CD14-positive monocyte (primary cell): ENCODE measurements around the gene PMPCA. TPM values are rescaled to one million over a fixed set of nuclear protein-coding genes. Genes with fewer than 3 reads are reported as not detected.

Source experiments
- DNase-seq, 3 donors: peaks; one replicate each; pipeline ENCODE4 v3.0.0-alpha.2; 2011 to 2022
- H2AFZ ChIP-seq: 2 replicates; pipeline ENCODE4 v1.6.0; 2012; ENCODE audit warnings: mild to moderate bottlenecking, low read depth, low read length, inconsistent platforms; ENCODE audit not compliant: insufficient read depth, poor library complexity, severe bottlenecking
- H3K27ac ChIP-seq, 2 donors: 1 replicate in 1 of 2; 2 replicates in 1 of 2; pipeline ENCODE4 v1.5.1; 2012 to 2013; ENCODE audit warnings: low read length in 2 of 2, control low read depth in 1 of 2, inconsistent platforms in 1 of 2, low read depth in 1 of 2, mild to moderate bottlenecking in 1 of 2
- H3K27me3 ChIP-seq, 2 donors: one replicate each; pipeline versions ENCODE4 v1.6.0 to v1.6.1; 2011 to 2013; ENCODE audit warnings: low read length in 2 of 2; ENCODE audit not compliant: control insufficient read depth in 2 of 2, insufficient read depth in 2 of 2
- H3K36me3 ChIP-seq, 2 donors: replicated peaks in 1 of 2; 1 replicate in 1 of 2; 2 replicates in 1 of 2; pipeline versions ENCODE4 v1.5.1 to v1.6.1; 2012 to 2013; ENCODE audit warnings: low read length in 2 of 2, control low read depth in 1 of 2, inconsistent platforms in 1 of 2, mild to moderate bottlenecking in 1 of 2; ENCODE audit not compliant: insufficient read depth in 2 of 2, control insufficient read depth in 1 of 2
- H3K4me1 ChIP-seq, 2 donors: 1 replicate in 1 of 2; 2 replicates in 1 of 2; pipeline versions ENCODE4 v1.5.1 to v1.6.1; 2012 to 2013; ENCODE audit warnings: low read length in 2 of 2, control low read depth in 1 of 2, inconsistent platforms in 1 of 2, mild to moderate bottlenecking in 1 of 2, moderate library complexity in 1 of 2; ENCODE audit not compliant: insufficient read depth in 2 of 2, control insufficient read depth in 1 of 2
- H3K4me2 ChIP-seq: replicated peaks from 2 replicates; pipeline ENCODE3; 2012; ENCODE audit warnings: low read length, moderate library complexity, mild to moderate bottlenecking; ENCODE audit not compliant: poor library complexity, severe bottlenecking; ENCODE audit errors: extremely low read depth
- H3K4me3 ChIP-seq, 3 experiments: fragments of 200-600 bp in 1 of 3; sonication (generic) in 1 of 3; replicated peaks in 1 of 3; 1 replicate in 2 of 3; 2 replicates in 1 of 3; pipeline ENCODE4 v1.5.1; 2011 to 2013; ENCODE audit warnings: low read length in 3 of 3, mild to moderate bottlenecking in 3 of 3, control low read depth in 2 of 3, low read depth in 2 of 3, inconsistent platforms in 1 of 3, moderate library complexity in 1 of 3
- H3K79me2 ChIP-seq: 2 replicates; pipeline ENCODE4 v1.6.0; 2012; ENCODE audit warnings: mild to moderate bottlenecking, control low read depth, inconsistent platforms, low read length, moderate library complexity; ENCODE audit not compliant: insufficient read depth
- H3K9ac ChIP-seq: 2 replicates; pipeline ENCODE4 v1.6.0; 2017; ENCODE audit warnings: low read length, mild to moderate bottlenecking; ENCODE audit not compliant: insufficient read depth, poor library complexity, severe bottlenecking
- H3K9me3 ChIP-seq, 2 donors: replicated peaks in 1 of 2; 1 replicate in 1 of 2; 2 replicates in 1 of 2; pipeline versions ENCODE4 v1.5.1 to v1.6.1; 2012 to 2013; ENCODE audit warnings: low read length in 2 of 2, control low read depth in 1 of 2; ENCODE audit not compliant: control insufficient read depth in 1 of 2, insufficient read depth in 1 of 2
- H4K20me1 ChIP-seq: 2 replicates; pipeline ENCODE4 v1.6.0; 2012; ENCODE audit warnings: mild to moderate bottlenecking, low read length, control low read depth, moderate library complexity; ENCODE audit not compliant: insufficient read depth
- H3K27ac Mint-ChIP-seq, 7 donors: one replicate each; pipeline ENCODE4 v1.8.0; 2020; ENCODE audit warnings: mild to moderate bottlenecking in 7 of 7, mixed read lengths in 7 of 7, moderate library complexity in 6 of 7, inconsistent platforms in 2 of 7
- H3K27me3 Mint-ChIP-seq, 3 donors: one replicate each; pipeline ENCODE4 v1.8.0; 2021 to 2022; ENCODE audit warnings: low read depth in 3 of 3, mild to moderate bottlenecking in 3 of 3, mixed read lengths in 3 of 3, moderate library complexity in 3 of 3, inconsistent platforms in 1 of 3
- H3K36me3 Mint-ChIP-seq, 2 donors: one replicate each; pipeline ENCODE4 v1.8.0; 2020; ENCODE audit warnings: mixed read lengths in 2 of 2, inconsistent platforms in 1 of 2, mild to moderate bottlenecking in 1 of 2
- H3K4me1 Mint-ChIP-seq: one replicate; pipeline ENCODE4 v1.8.0; 2020; ENCODE audit warnings: mild to moderate bottlenecking, mixed read lengths
- H3K4me3 Mint-ChIP-seq, 2 donors: one replicate each; pipeline ENCODE4 v1.8.0; 2020; ENCODE audit warnings: mild to moderate bottlenecking in 2 of 2, mixed read lengths in 2 of 2, moderate library complexity in 1 of 2
- H3K9me3 Mint-ChIP-seq, 7 donors: one replicate each; pipeline ENCODE4 v1.8.0; 2020 to 2022; ENCODE audit warnings: mixed read lengths in 7 of 7, mild to moderate bottlenecking in 6 of 7, moderate library complexity in 6 of 7, inconsistent platforms in 2 of 7
- WGBS: methylation state at CpG from one replicate; pipeline ENCODE4 v1.1.5; 2013; ENCODE audit warnings: missing lambda C conversion rate; ENCODE audit not compliant: insufficient coverage; 5-methylcytosine and 5-hydroxymethylcytosine counted together
- intact Hi-C, 2 donors: fragments of 100-400 bp; cut with micrococcal nuclease; formaldehyde crosslinking; loops; one replicate each; pipeline versions ENCODE4 v1.15.0 to v1.15.1; 2023
- polyA plus RNA-seq, 3 donors: library from polyadenylated mRNA; depleted of rRNA in 1 of 3; unstranded in 2 of 3; stranded (reverse) in 1 of 3; fragments of 300-500 nt in 2 of 3; fragments of >200 nt in 1 of 3; fragmentation: Illumina TruSeq in 2 of 3; gene quantifications; 1 replicate in 2 of 3; 2 replicates in 1 of 3; pipeline ENCODE4 v1.2.3, GENCODE V29; 2012 to 2021
- TF ChIP-seq, protein P1 (sequence below): fragments of 200-600 bp; IDR thresholded peaks from one replicate; pipeline ENCODE4 v1.8.0; 2022; ENCODE audit warnings: antibody characterized with exemption, mild to moderate bottlenecking

PMPCA gene
- polyA plus RNA-seq, 3 donors, result 23.1 to 58.8 (median 24.9) TPM

DNA sequence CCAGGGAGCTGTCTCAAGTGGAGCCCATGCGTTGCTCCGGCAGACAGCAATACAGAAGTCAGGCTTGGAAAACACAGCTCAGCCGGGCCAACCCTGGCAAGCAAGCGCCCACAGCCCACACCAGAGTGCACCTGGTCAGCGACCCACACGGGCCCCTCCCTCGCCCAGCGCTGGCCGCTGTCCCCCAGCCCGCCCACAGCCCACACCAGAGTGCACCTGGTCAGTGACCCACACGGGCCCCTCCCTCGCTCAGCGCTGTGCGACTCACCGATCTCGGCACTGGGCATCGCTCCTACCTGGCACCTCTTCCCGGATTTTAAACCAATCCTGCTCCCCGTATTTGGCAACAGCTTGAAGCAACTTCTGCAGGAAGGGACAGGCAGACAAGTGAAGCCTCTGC is 23.2 kb upstream of the PMPCA start:
- Histone ChIP-seq H3K9me3 (no peaks in the 10 kb centered on the region), H3K9ac (no peak overlapping the region), H3K4me2 (no peak overlapping the region), H3K4me1 (no peaks in the 10 kb centered on the region), H3K27ac (no peak overlapping the region), H3K36me3 (peaks cover 57 to 92% of the 10 kb centered on the region in 2 donors), H3K27me3 (no peaks in the 10 kb centered on the region), H3K79me2 (no peaks in the 10 kb centered on the region), H3K4me3 (no peak overlapping the region), H2AFZ (no peak overlapping the region), H4K20me1 (no peaks in the 10 kb centered on the region)
- Mint-ChIP-seq H3K9me3 (no peaks in the 10 kb centered on the region), H3K36me3 (peaks cover 71 to 82% of the 10 kb centered on the region in 2 donors), H3K4me1 (peaks cover 6% of the 10 kb centered on the region), H3K27ac (peak overlapping the region in 1 of 7 donors; percentile 13), H3K27me3 (peaks cover 0 to 2% (median 0%) of the 10 kb centered on the region in 3 donors), H3K4me3 (no peak overlapping the region)
- TF ChIP-seq, protein P1, sequence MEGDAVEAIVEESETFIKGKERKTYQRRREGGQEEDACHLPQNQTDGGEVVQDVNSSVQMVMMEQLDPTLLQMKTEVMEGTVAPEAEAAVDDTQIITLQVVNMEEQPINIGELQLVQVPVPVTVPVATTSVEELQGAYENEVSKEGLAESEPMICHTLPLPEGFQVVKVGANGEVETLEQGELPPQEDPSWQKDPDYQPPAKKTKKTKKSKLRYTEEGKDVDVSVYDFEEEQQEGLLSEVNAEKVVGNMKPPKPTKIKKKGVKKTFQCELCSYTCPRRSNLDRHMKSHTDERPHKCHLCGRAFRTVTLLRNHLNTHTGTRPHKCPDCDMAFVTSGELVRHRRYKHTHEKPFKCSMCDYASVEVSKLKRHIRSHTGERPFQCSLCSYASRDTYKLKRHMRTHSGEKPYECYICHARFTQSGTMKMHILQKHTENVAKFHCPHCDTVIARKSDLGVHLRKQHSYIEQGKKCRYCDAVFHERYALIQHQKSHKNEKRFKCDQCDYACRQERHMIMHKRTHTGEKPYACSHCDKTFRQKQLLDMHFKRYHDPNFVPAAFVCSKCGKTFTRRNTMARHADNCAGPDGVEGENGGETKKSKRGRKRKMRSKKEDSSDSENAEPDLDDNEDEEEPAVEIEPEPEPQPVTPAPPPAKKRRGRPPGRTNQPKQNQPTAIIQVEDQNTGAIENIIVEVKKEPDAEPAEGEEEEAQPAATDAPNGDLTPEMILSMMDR, result no peak
- DNase-seq, result no peak
- intact Hi-C loops, result no loop called here
- 97% methylated on average over 19 of the region's 19 CpGs for WGBS

DNA sequence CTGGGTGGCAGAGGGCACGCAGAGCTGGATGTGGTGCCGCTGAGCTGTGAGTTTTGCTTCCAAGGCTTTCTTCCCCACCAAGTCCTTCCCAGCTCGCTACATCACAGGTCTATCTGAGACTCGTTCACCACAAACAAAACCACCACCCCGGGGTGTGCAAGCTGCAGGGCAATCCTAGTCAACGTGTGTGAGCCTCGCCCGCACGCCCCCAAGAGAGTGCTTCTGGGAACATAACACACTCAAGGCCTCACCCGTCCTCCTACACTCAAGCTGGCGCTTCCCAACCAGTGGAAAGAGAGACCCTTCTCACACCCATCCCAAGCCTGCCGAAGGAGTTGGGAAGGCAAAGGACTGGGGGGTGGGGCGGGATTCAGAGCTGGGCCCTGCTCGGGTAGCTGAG is 21.1 kb upstream of the PMPCA start:
- Histone ChIP-seq H3K4me3 (no peak overlapping the region), H3K36me3 (peaks cover 56 to 91% of the 10 kb centered on the region in 2 donors), H3K27me3 (no peaks in the 10 kb centered on the region), H3K27ac (no peak overlapping the region), H3K4me1 (no peaks in the 10 kb centered on the region), H4K20me1 (no peaks in the 10 kb centered on the region), H3K9ac (no peak overlapping the region), H3K9me3 (no peaks in the 10 kb centered on the region), H2AFZ (no peak overlapping the region), H3K79me2 (no peaks in the 10 kb centered on the region), H3K4me2 (no peak overlapping the region)
- WGBS, result 83% methylated on average over 7 of the region's 14 CpGs
- Mint-ChIP-seq H3K4me3 (no peak overlapping the region), H3K27me3 (peaks cover 0 to 2% (median 0%) of the 10 kb centered on the region in 3 donors), H3K9me3 (no peaks in the 10 kb centered on the region), H3K4me1 (peaks cover 6% of the 10 kb centered on the region), H3K36me3 (peaks cover 63 to 83% of the 10 kb centered on the region in 2 donors), H3K27ac (no peak overlapping the region)
- intact Hi-C loops, result no loop called here
- DNase-seq, result no peak
- TF ChIP-seq, protein P1, result no peak
